A673 (cell line): ENCODE measurements around the gene FCER1G.

Source experiments
- EZH2 ChIP-seq: fragments of 200-600 bp; sonication (generic); IDR thresholded peaks from 2 replicates; pipeline ENCODE4 v1.6.1; 2017; ENCODE audit warnings: borderline replicate concordance, low read depth, mild to moderate bottlenecking, mixed read lengths, antibody characterized with exemption, low read length; ENCODE audit not compliant: poor library complexity, severe bottlenecking
- TF ChIP-seq, protein P1 (sequence below): fragments of 300-800, 200-600 bp; sonication (generic); conservative IDR thresholded peaks from 2 replicates; pipeline ENCODE4 v1.5.1; 2017; ENCODE audit warnings: low read depth, mild to moderate bottlenecking, antibody characterized with exemption, low read length, moderate library complexity, mixed read lengths

DNA sequence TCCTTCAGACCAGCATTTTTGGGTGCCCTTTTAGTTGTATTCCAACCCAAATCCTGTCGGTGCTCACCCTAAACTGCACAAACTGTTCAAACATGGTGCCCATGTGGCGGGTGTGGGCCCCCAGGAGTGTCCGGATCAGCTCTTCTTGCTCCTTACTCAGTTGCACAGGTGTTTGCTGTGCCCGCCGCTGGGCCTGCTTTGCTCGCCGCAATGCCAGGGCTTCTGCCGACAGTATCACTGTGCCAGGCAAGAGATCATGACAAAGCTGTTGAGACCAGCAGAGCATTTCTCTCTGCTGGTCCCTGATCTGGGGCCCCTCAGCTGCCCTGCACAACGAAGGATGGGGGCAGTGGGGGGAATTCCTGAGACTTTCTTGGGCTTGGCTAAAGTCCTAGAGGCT lies 18.0 kb downstream of the FCER1G start:
- TF ChIP-seq, protein P1, sequence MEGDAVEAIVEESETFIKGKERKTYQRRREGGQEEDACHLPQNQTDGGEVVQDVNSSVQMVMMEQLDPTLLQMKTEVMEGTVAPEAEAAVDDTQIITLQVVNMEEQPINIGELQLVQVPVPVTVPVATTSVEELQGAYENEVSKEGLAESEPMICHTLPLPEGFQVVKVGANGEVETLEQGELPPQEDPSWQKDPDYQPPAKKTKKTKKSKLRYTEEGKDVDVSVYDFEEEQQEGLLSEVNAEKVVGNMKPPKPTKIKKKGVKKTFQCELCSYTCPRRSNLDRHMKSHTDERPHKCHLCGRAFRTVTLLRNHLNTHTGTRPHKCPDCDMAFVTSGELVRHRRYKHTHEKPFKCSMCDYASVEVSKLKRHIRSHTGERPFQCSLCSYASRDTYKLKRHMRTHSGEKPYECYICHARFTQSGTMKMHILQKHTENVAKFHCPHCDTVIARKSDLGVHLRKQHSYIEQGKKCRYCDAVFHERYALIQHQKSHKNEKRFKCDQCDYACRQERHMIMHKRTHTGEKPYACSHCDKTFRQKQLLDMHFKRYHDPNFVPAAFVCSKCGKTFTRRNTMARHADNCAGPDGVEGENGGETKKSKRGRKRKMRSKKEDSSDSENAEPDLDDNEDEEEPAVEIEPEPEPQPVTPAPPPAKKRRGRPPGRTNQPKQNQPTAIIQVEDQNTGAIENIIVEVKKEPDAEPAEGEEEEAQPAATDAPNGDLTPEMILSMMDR = no peak
- TF ChIP-seq EZH2 = no peak
